Keratinocyte (primary cell): Measurements from ENCODE around the gene EIF3A. TPM values are rescaled to one million over a fixed set of nuclear protein-coding genes. Genes with fewer than 3 reads are reported as not detected.

Source experiments
- DNase-seq: peaks from one replicate; pipeline ENCODE4 v3.0.0-alpha.2; 2011; ENCODE audit warnings: low read depth, missing footprints, low spot score
- FAIRE-seq: peaks from 2 replicates; lab custom pipeline; 2011; peaks lifted over from hg19 to GRCh38; lab: Jason Lieb, UNC
- H2AFZ ChIP-seq: 2 replicates; pipeline ENCODE4 v1.6.0; 2012; ENCODE audit warnings: low read length, control low read depth, inconsistent platforms; ENCODE audit not compliant: control insufficient read depth
- H3K27ac ChIP-seq: 2 replicates; pipeline ENCODE4 v1.5.1; 2011; ENCODE audit warnings: low read length; ENCODE audit not compliant: control insufficient read depth, insufficient read depth
- H3K27me3 ChIP-seq: 3 replicates; pipeline ENCODE4 v1.6.0; 2011; ENCODE audit warnings: low read length; ENCODE audit not compliant: control insufficient read depth, insufficient read depth; ENCODE audit errors: extremely low read depth
- H3K36me3 ChIP-seq, 2 experiments: 2 replicates in 1 of 2; 3 replicates in 1 of 2; pipeline ENCODE4 v1.5.1; 2011; ENCODE audit warnings: low read length in 2 of 2, mild to moderate bottlenecking in 1 of 2; ENCODE audit not compliant: control insufficient read depth in 2 of 2, insufficient read depth in 2 of 2; ENCODE audit errors: extremely low read depth in 1 of 2
- H3K4me1 ChIP-seq: 3 replicates; pipeline ENCODE4 v1.5.1; 2011; ENCODE audit warnings: low read length; ENCODE audit not compliant: control insufficient read depth, insufficient read depth; ENCODE audit errors: extremely low read depth
- H3K4me2 ChIP-seq: 3 replicates; pipeline ENCODE4 v1.6.0; 2011; ENCODE audit warnings: low read depth, low read length; ENCODE audit not compliant: control insufficient read depth, insufficient read depth; ENCODE audit errors: extremely low read depth
- H3K4me3 ChIP-seq, 3 experiments: fragments of 200-600 bp in 1 of 3; sonication (generic) in 1 of 3; 2 replicates in 2 of 3; 3 replicates in 1 of 3; pipeline ENCODE4 v1.5.1; 2011 to 2016; ENCODE audit warnings: low read length in 3 of 3, mild to moderate bottlenecking in 3 of 3, control low read depth in 2 of 3, inconsistent platforms in 1 of 3, low read depth in 1 of 3, mixed read lengths in 1 of 3, mixed run types in 1 of 3, moderate library complexity in 1 of 3; ENCODE audit not compliant: control insufficient read depth in 2 of 3, insufficient read depth in 2 of 3; ENCODE audit errors: extremely low read depth in 1 of 3
- H3K79me2 ChIP-seq: 2 replicates; pipeline ENCODE4 v1.6.0; 2012; ENCODE audit warnings: low read length; ENCODE audit not compliant: control insufficient read depth, insufficient read depth
- H3K9ac ChIP-seq: 3 replicates; pipeline ENCODE4 v1.6.0; 2011; ENCODE audit warnings: low read length; ENCODE audit not compliant: control insufficient read depth, insufficient read depth; ENCODE audit errors: extremely low read depth
- H3K9me1 ChIP-seq: 3 replicates; pipeline ENCODE4 v1.6.0; 2011; ENCODE audit warnings: low read length; ENCODE audit not compliant: control insufficient read depth, insufficient read depth; ENCODE audit errors: extremely low read depth
- H3K9me3 ChIP-seq: 2 replicates; pipeline ENCODE4 v1.5.1; 2012; ENCODE audit warnings: low read depth, low read length; ENCODE audit not compliant: control insufficient read depth
- H4K20me1 ChIP-seq: 3 replicates; pipeline ENCODE4 v1.6.0; 2011; ENCODE audit warnings: low read length; ENCODE audit not compliant: control insufficient read depth, insufficient read depth; ENCODE audit errors: extremely low read depth
- CTCF ChIP-seq, 3 experiments: IDR thresholded peaks in 1 of 3; conservative IDR thresholded peaks in 1 of 3; optimal IDR thresholded peaks in 1 of 3; 2 replicates in 2 of 3; 3 replicates in 1 of 3; pipeline versions ENCODE3 to v1.5.1; 2011; ENCODE audit warnings: low read length in 3 of 3, mild to moderate bottlenecking in 3 of 3, moderate library complexity in 2 of 3, control low read depth in 1 of 3, inconsistent platforms in 1 of 3; ENCODE audit not compliant: insufficient read depth in 2 of 3; ENCODE audit errors: extremely low read depth in 1 of 3
- EZH2 ChIP-seq: IDR thresholded peaks from one replicate; pipeline ENCODE4 v1.6.1; 2012; ENCODE audit warnings: inconsistent platforms, mild to moderate bottlenecking, low read length, moderate library complexity
- dilution Hi-C: fragments of 300-500 bp; cut with MboI; formaldehyde crosslinking; loops from one replicate; pipeline ENCODE4 v1.7.0; 2020; ENCODE audit warnings: low sequenced_read_pairs; ENCODE audit not compliant: extremely low pct_ligation_motif_present
- polyA plus RNA-seq, 5 experiments: library from polyadenylated mRNA; depleted of rRNA in 3 of 5; stranded (reverse) in 3 of 5; stranded (forward) in 1 of 5; unstranded in 1 of 5; fragments of >200 nt; gene quantifications; 1 replicate in 1 of 5; 2 replicates in 3 of 5; 3 replicates in 1 of 5; pipeline versions ENCODE4 v1.2.1 to v1.2.3, GENCODE V29; 2011 to 2012; ENCODE audit warnings: missing spikeins in 2 of 5, low read depth in 1 of 5, low replicate concordance in 1 of 5

The EIF3A gene
- polyA plus RNA-seq, 1 donor (not counting 4 experiments of a cell fraction or from before 2014, with no cell fraction given), result 84.4 TPM

GRCh38 chr10:119003572-119004289 lies 76.9 kb downstream of the EIF3A start:
- DNase-seq (no peak), FAIRE-seq (no peak)
- H3K27ac ChIP-seq, result no peak overlapping the region
- no peaks in the 10 kb centered on the region for H4K20me1 ChIP-seq
- dilution Hi-C loops, result loop anchor here (25.0 kb wide), 1 partner anchor 291 kb away; no protein-coding TSS in a partner anchor
- H2AFZ ChIP-seq, result no peak overlapping the region
- H3K9ac ChIP-seq, result no peak overlapping the region
- no peak overlapping the region for H3K4me3 ChIP-seq
- peaks cover 23% of the 10 kb centered on the region for H3K4me1 ChIP-seq
- TF ChIP-seq EZH2, result no peak
- TF ChIP-seq CTCF (optimal IDR thresholded peaks at IDR 0.05 in 1 of 3, IDR thresholded peaks at IDR 0.05 in 1 of 3, conservative IDR thresholded peaks at IDR 0.05 in 1 of 3; ENCODE audit: extremely low read depth in 1 of 3, insufficient read depth in 2 of 3, low read length in 3 of 3), result no peak
- peak overlapping the region; percentile 50 for H3K4me2 ChIP-seq
- no peaks in the 10 kb centered on the region for H3K36me3 ChIP-seq
- H3K9me3 ChIP-seq, result no peaks in the 10 kb centered on the region
- H3K79me2 ChIP-seq, result no peaks in the 10 kb centered on the region
- no peaks in the 10 kb centered on the region for H3K27me3 ChIP-seq
- peaks cover 3% of the 10 kb centered on the region for H3K9me1 ChIP-seq

GRCh38 chr10:119001717-119002500 lies 78.7 kb downstream of the EIF3A start:
- no peak for DNase-seq
- TF ChIP-seq CTCF (optimal IDR thresholded peaks at IDR 0.05 in 1 of 3, IDR thresholded peaks at IDR 0.05 in 1 of 3, conservative IDR thresholded peaks at IDR 0.05 in 1 of 3; ENCODE audit: extremely low read depth in 1 of 3, insufficient read depth in 2 of 3, low read length in 3 of 3) (no peak), EZH2 (no peak)
- Histone ChIP-seq H3K4me2 (no peak overlapping the region), H3K79me2 (no peaks in the 10 kb centered on the region), H2AFZ (no peak overlapping the region), H4K20me1 (no peaks in the 10 kb centered on the region), H3K27me3 (no peaks in the 10 kb centered on the region), H3K36me3 (no peaks in the 10 kb centered on the region), H3K9me3 (no peaks in the 10 kb centered on the region), H3K9ac (no peak overlapping the region), H3K9me1 (peaks cover 3% of the 10 kb centered on the region), H3K4me1 (peaks cover 18% of the 10 kb centered on the region), H3K4me3 (no peak overlapping the region), H3K27ac (no peak overlapping the region)
- FAIRE-seq, result no peak
- dilution Hi-C loops, result loop anchor here (25.0 kb wide), 1 partner anchor 290 kb away; no protein-coding TSS in a partner anchor
